Measurements from ENCODE around the gene MEGF9. TPM values are rescaled to one million over a fixed set of nuclear protein-coding genes. Genes with fewer than 3 reads are reported as not detected.

Gene MEGF9
- total and polyA plus RNA-seq, 2 donors (not counting 1 experiment from before 2014, with no cell fraction given) = 3.5 to 11.3 TPM

DNA sequence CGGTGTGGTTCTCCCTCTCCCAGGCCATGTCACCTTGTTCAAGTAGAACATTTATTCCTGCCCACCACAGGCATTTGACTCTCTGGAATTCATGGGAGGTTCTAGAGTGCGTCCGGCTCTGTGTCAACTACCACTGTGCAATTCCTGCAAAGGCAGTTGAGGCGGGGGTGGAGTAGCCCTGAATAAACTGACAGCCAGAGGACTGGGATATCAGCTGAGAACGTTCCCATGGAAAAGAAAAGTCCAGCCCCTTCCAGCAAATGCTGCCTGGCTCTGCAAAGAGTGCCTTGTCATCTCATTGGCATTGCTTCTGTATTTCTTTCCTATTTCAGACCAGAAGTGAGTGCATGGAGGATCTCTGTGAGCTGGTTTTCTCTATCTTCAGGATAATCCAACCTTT is 18.9 kb upstream of the MEGF9 start:
- POLR2A ChIA-PET = no interaction called here
- CTCF ChIA-PET = no interaction called here
- H3K9me3 ChIP-seq (ENCODE audit: control extremely low read depth in 1 of 3, control insufficient read depth in 2 of 3, insufficient read depth in 1 of 3, low read length in 2 of 3) = no peaks in the 10 kb centered on the region

More for the DNA sequence above, 18.9 kb upstream of the MEGF9 start:
- Histone ChIP-seq H3K4me3 (ENCODE audit: control extremely low read depth in 1 of 5, extremely low read depth in 1 of 5, insufficient read depth in 1 of 5, low read depth in 2 of 5, low read length in 4 of 5) (no peak overlapping the region), H4K20me1 (ENCODE audit: control insufficient read depth, insufficient read depth, low read length, poor library complexity, severe bottlenecking) (no peaks in the 10 kb centered on the region), H3K9ac (ENCODE audit: low read length) (no peak overlapping the region), H3K36me3 (replicated peaks in 1 of 2; ENCODE audit: control extremely low read depth in 1 of 2, control insufficient read depth in 1 of 2, extremely low read depth in 1 of 2, insufficient read depth in 2 of 2, low read length in 1 of 2) (no peaks in the 10 kb centered on the region), H3K4me1 (ENCODE audit: control insufficient read depth in 2 of 2, insufficient read depth in 2 of 2, low read length in 2 of 2) (peaks cover 10 to 16% of the 10 kb centered on the region in 2 donors), H3K27me3 (replicated peaks in 1 of 4; ENCODE audit: control extremely low read depth in 1 of 4, control insufficient read depth in 3 of 4, insufficient read depth in 4 of 4, low read length in 3 of 4) (no peaks in the 10 kb centered on the region), H3K27ac (ENCODE audit: low read length in 2 of 2) (no peak overlapping the region), H3K79me2 (ENCODE audit: control insufficient read depth, insufficient read depth, low read length) (no peaks in the 10 kb centered on the region), H3K4me2 (replicated peaks; ENCODE audit: low read depth, low read length, poor library complexity, severe bottlenecking) (no peak overlapping the region), H2AFZ (ENCODE audit: insufficient read depth, low read depth, low read length, poor library complexity, severe bottlenecking) (no peak overlapping the region)
- DNase-seq (no peak), ATAC-seq (ENCODE audit: low read depth) (no peak)
- Mint-ChIP-seq H3K27ac (no peak overlapping the region), H3K9me3 (ENCODE audit: insufficient read depth) (no peaks in the 10 kb centered on the region), H3K4me1 (peaks cover 18% of the 10 kb centered on the region), H3K4me3 (no peak overlapping the region), H3K27me3 (no peaks in the 10 kb centered on the region)
- WGBS (ENCODE audit: insufficient coverage) = 99% methylated on average over 5 of the region's 5 CpGs
- intact Hi-C loops (cut with micrococcal nuclease) = no loop called here
- TF ChIP-seq EZH2 (IDR thresholded peaks at IDR 0.05; ENCODE audit: borderline replicate concordance, insufficient read depth, low read depth, low read length, poor library complexity, severe bottlenecking) (no peak), CTCF (IDR thresholded peaks at IDR 0.05) (no peak)
